Neutrophil (primary cell): ENCODE results near the gene G3BP1.

Experiments used
- H3K27ac ChIP-seq: fragments of 200-600 bp; sonication (generic); 2 replicates; pipeline ENCODE4 v1.5.1; 2016; ENCODE audit warnings: mild to moderate bottlenecking, moderate library complexity
- H3K27me3 ChIP-seq: fragments of 200-600 bp; sonication (generic); 2 replicates; pipeline ENCODE4 v1.6.0; 2016; ENCODE audit warnings: mild to moderate bottlenecking
- H3K36me3 ChIP-seq: fragments of 200-600 bp; sonication (generic); 2 replicates; pipeline ENCODE4 v1.5.1; 2017
- H3K4me1 ChIP-seq, 2 experiments: fragments of 200-600 bp in 1 of 2; sonication (generic) in 1 of 2; 1 replicate in 1 of 2; 2 replicates in 1 of 2; pipeline versions ENCODE4 v1.5.1 to v1.6.1; 2013 to 2016; ENCODE audit warnings: low read depth in 1 of 2, low read length in 1 of 2, mild to moderate bottlenecking in 1 of 2, moderate library complexity in 1 of 2; ENCODE audit not compliant: control insufficient read depth in 1 of 2, insufficient read depth in 1 of 2
- H3K4me3 ChIP-seq, 2 experiments: fragments of 200-600 bp in 1 of 2; sonication (generic) in 1 of 2; 1 replicate in 1 of 2; 2 replicates in 1 of 2; pipeline ENCODE4 v1.5.1; 2013 to 2016; ENCODE audit warnings: low read depth in 1 of 2, low read length in 1 of 2, mild to moderate bottlenecking in 1 of 2, moderate library complexity in 1 of 2
- H3K9me3 ChIP-seq: fragments of 200-600 bp; sonication (generic); 2 replicates; pipeline ENCODE4 v1.5.1; 2016
- CTCF ChIP-seq: fragments of 200-600 bp; sonication (generic); IDR thresholded peaks from 2 replicates; pipeline ENCODE4 v1.5.1; 2016; ENCODE audit warnings: antibody characterized with exemption

The G3BP1 gene

GRCh38 chr5:151739939-151740335 is 31.8 kb upstream of the G3BP1 start:
- TF ChIP-seq CTCF: no peak
- H3K27ac ChIP-seq: no peak overlapping the region
- no peak overlapping the region for H3K4me3 ChIP-seq
- peaks cover 4 to 7% of the 10 kb centered on the region in 2 experiments for H3K4me1 ChIP-seq
- H3K27me3 ChIP-seq: no peaks in the 10 kb centered on the region
- H3K9me3 ChIP-seq: no peaks in the 10 kb centered on the region
- H3K36me3 ChIP-seq: peaks cover 50% of the 10 kb centered on the region

- H3K36me3 ChIP-seq: peaks cover 55% of the 10 kb centered on the region
- peak; percentile 76 for TF ChIP-seq CTCF
- no peaks in the 10 kb centered on the region for H3K9me3 ChIP-seq
- peaks cover 9 to 12% of the 10 kb centered on the region in 2 experiments for H3K4me1 ChIP-seq
- no peak overlapping the region for H3K4me3 ChIP-seq
- H3K27ac ChIP-seq: no peak overlapping the region
- no peaks in the 10 kb centered on the region for H3K27me3 ChIP-seq
These were observed 31.3 kb upstream of the G3BP1 start for GRCh38 chr5:151740336-151740942.

GRCh38 chr5:151740958-151741373 is 30.8 kb upstream of the G3BP1 start:
- peak; percentile 12 for TF ChIP-seq CTCF
- H3K36me3 ChIP-seq: peaks cover 60% of the 10 kb centered on the region
- peaks cover 12 to 13% of the 10 kb centered on the region in 2 experiments for H3K4me1 ChIP-seq
- H3K9me3 ChIP-seq: no peaks in the 10 kb centered on the region
- H3K4me3 ChIP-seq: no peak overlapping the region
- no peaks in the 10 kb centered on the region for H3K27me3 ChIP-seq
- H3K27ac ChIP-seq: no peak overlapping the region

GRCh38 chr5:151741678-151742423 is 29.9 kb upstream of the G3BP1 start:
- Histone ChIP-seq H3K36me3 (peaks cover 64% of the 10 kb centered on the region), H3K4me3 (no peak overlapping the region), H3K27me3 (no peaks in the 10 kb centered on the region), H3K9me3 (no peaks in the 10 kb centered on the region), H3K27ac (no peak overlapping the region), H3K4me1 (peaks cover 20 to 21% of the 10 kb centered on the region in 2 experiments)
- no peak for TF ChIP-seq CTCF

- Histone ChIP-seq H3K27me3 (no peaks in the 10 kb centered on the region), H3K9me3 (no peaks in the 10 kb centered on the region), H3K4me1 (peaks cover 20 to 21% of the 10 kb centered on the region in 2 experiments), H3K27ac (no peak overlapping the region), H3K36me3 (peaks cover 62% of the 10 kb centered on the region), H3K4me3 (no peak overlapping the region)
- TF ChIP-seq CTCF: no peak
These were observed 28.9 kb upstream of the G3BP1 start for GRCh38 chr5:151742870-151743294.
